ENCODE data around the gene NCOA5.
A peak's percentile ranks its signal among the peaks of the same experiment; 100 is the strongest.

Gene NCOA5

GRCh38 chr20:46037036-46037435 lies 52.7 kb downstream of the NCOA5 start:
- Histone ChIP-seq H3K79me2 (ENCODE audit: control insufficient read depth, insufficient read depth, low read length, unreplicated experiment) (no peaks in the 10 kb centered on the region), H3K27ac (ENCODE audit: low read depth, low read length) (no peak overlapping the region), H3K4me1 (ENCODE audit: control insufficient read depth, insufficient read depth, low read length, unreplicated experiment) (no peaks in the 10 kb centered on the region), H3K36me3 (ENCODE audit: insufficient read depth, low read length) (no peaks in the 10 kb centered on the region), H3K4me3 (ENCODE audit: low read depth, low read length) (no peak overlapping the region), H2AFZ (ENCODE audit: low read length, unreplicated experiment) (no peak overlapping the region), H3K27me3 (ENCODE audit: insufficient read depth, low read length) (peaks cover 87% of the 10 kb centered on the region)

GRCh38 chr20:46036370-46036769 lies 53.4 kb downstream of the NCOA5 start:
- peaks cover 87% of the 10 kb centered on the region for H3K27me3 ChIP-seq (ENCODE audit: insufficient read depth, low read length)
- no peak overlapping the region for H3K27ac ChIP-seq (ENCODE audit: low read depth, low read length)
- H3K4me1 ChIP-seq (ENCODE audit: control insufficient read depth, insufficient read depth, low read length, unreplicated experiment): no peaks in the 10 kb centered on the region
- H3K4me3 ChIP-seq (ENCODE audit: low read depth, low read length): no peak overlapping the region
- no peaks in the 10 kb centered on the region for H3K36me3 ChIP-seq (ENCODE audit: insufficient read depth, low read length)
- no peaks in the 10 kb centered on the region for H3K79me2 ChIP-seq (ENCODE audit: control insufficient read depth, insufficient read depth, low read length, unreplicated experiment)
- H2AFZ ChIP-seq (ENCODE audit: low read length, unreplicated experiment): no peak overlapping the region

- no peak overlapping the region for H3K27ac ChIP-seq (ENCODE audit: low read depth, low read length)
- H3K27me3 ChIP-seq (ENCODE audit: insufficient read depth, low read length): peaks cover 88% of the 10 kb centered on the region
- no peaks in the 10 kb centered on the region for H3K4me1 ChIP-seq (ENCODE audit: control insufficient read depth, insufficient read depth, low read length, unreplicated experiment)
- no peak overlapping the region for H2AFZ ChIP-seq (ENCODE audit: low read length, unreplicated experiment)
- H3K36me3 ChIP-seq (ENCODE audit: insufficient read depth, low read length): no peaks in the 10 kb centered on the region
- H3K4me3 ChIP-seq (ENCODE audit: low read depth, low read length): no peak overlapping the region
- no peaks in the 10 kb centered on the region for H3K79me2 ChIP-seq (ENCODE audit: control insufficient read depth, insufficient read depth, low read length, unreplicated experiment)
These were observed 54.0 kb downstream of the NCOA5 start for GRCh38 chr20:46035713-46036112.

- H3K27me3 ChIP-seq (ENCODE audit: insufficient read depth, low read length): peaks cover 88% of the 10 kb centered on the region
- H3K79me2 ChIP-seq (ENCODE audit: control insufficient read depth, insufficient read depth, low read length, unreplicated experiment): no peaks in the 10 kb centered on the region
- H3K4me3 ChIP-seq (ENCODE audit: low read depth, low read length): no peak overlapping the region
- no peaks in the 10 kb centered on the region for H3K36me3 ChIP-seq (ENCODE audit: insufficient read depth, low read length)
- H3K27ac ChIP-seq (ENCODE audit: low read depth, low read length): no peak overlapping the region
- no peaks in the 10 kb centered on the region for H3K4me1 ChIP-seq (ENCODE audit: control insufficient read depth, insufficient read depth, low read length, unreplicated experiment)
- H2AFZ ChIP-seq (ENCODE audit: low read length, unreplicated experiment): no peak overlapping the region
These were observed 54.5 kb downstream of the NCOA5 start for GRCh38 chr20:46035253-46035652.

- Histone ChIP-seq H2AFZ (ENCODE audit: low read length, unreplicated experiment) (no peak overlapping the region), H3K36me3 (ENCODE audit: insufficient read depth, low read length) (no peaks in the 10 kb centered on the region), H3K4me3 (ENCODE audit: low read depth, low read length) (no peak overlapping the region), H3K27ac (ENCODE audit: low read depth, low read length) (no peak overlapping the region), H3K27me3 (ENCODE audit: insufficient read depth, low read length) (peaks cover 96% of the 10 kb centered on the region), H3K79me2 (ENCODE audit: control insufficient read depth, insufficient read depth, low read length, unreplicated experiment) (no peaks in the 10 kb centered on the region), H3K4me1 (ENCODE audit: control insufficient read depth, insufficient read depth, low read length, unreplicated experiment) (no peaks in the 10 kb centered on the region)
These were observed 55.7 kb downstream of the NCOA5 start for GRCh38 chr20:46034039-46034438.

GRCh38 chr20:46031701-46032254 lies 58.0 kb downstream of the NCOA5 start:
- H3K4me1 ChIP-seq (ENCODE audit: control insufficient read depth, insufficient read depth, low read length, unreplicated experiment): no peaks in the 10 kb centered on the region
- H3K27me3 ChIP-seq (ENCODE audit: insufficient read depth, low read length): peaks cover 99% of the 10 kb centered on the region
- H3K4me3 ChIP-seq (ENCODE audit: low read depth, low read length): peak overlapping the region; percentile 53
- no peaks in the 10 kb centered on the region for H3K79me2 ChIP-seq (ENCODE audit: control insufficient read depth, insufficient read depth, low read length, unreplicated experiment)
- no peak overlapping the region for H3K27ac ChIP-seq (ENCODE audit: low read depth, low read length)
- H3K36me3 ChIP-seq (ENCODE audit: insufficient read depth, low read length): no peaks in the 10 kb centered on the region
- no peak overlapping the region for H2AFZ ChIP-seq (ENCODE audit: low read length, unreplicated experiment)

GRCh38 chr20:46031014-46031569 lies 58.7 kb downstream of the NCOA5 start:
- H3K27me3 ChIP-seq (ENCODE audit: insufficient read depth, low read length): peaks cover 99% of the 10 kb centered on the region
- H3K27ac ChIP-seq (ENCODE audit: low read depth, low read length): no peak overlapping the region
- H2AFZ ChIP-seq (ENCODE audit: low read length, unreplicated experiment): no peak overlapping the region
- no peaks in the 10 kb centered on the region for H3K4me1 ChIP-seq (ENCODE audit: control insufficient read depth, insufficient read depth, low read length, unreplicated experiment)
- no peaks in the 10 kb centered on the region for H3K36me3 ChIP-seq (ENCODE audit: insufficient read depth, low read length)
- H3K4me3 ChIP-seq (ENCODE audit: low read depth, low read length): peak overlapping the region; percentile 53; the same call in 1 of the 2 replicates
- no peaks in the 10 kb centered on the region for H3K79me2 ChIP-seq (ENCODE audit: control insufficient read depth, insufficient read depth, low read length, unreplicated experiment)

- peaks cover 99% of the 10 kb centered on the region for H3K27me3 ChIP-seq (ENCODE audit: insufficient read depth, low read length)
These were observed 59.3 kb downstream of the NCOA5 start for GRCh38 chr20:46030284-46031013.

GRCh38 chr20:46028772-46029371 lies 60.9 kb downstream of the NCOA5 start, which contains the start of gene SLC12A5:
SLC12A5 (plus strand) TSS chr20:46029215; CDS start chr20:46029345, 130 bp downstream.
- peaks cover 99% of the 10 kb centered on the region for H3K27me3 ChIP-seq (ENCODE audit: insufficient read depth, low read length)

More at GRCh38 chr20:46030284-46031013, 59.3 kb downstream of the NCOA5 start:
- H3K36me3 ChIP-seq (ENCODE audit: insufficient read depth, low read length): no peaks in the 10 kb centered on the region
- H3K79me2 ChIP-seq (ENCODE audit: control insufficient read depth, insufficient read depth, low read length, unreplicated experiment): no peaks in the 10 kb centered on the region
- H3K27ac ChIP-seq (ENCODE audit: low read depth, low read length): no peak overlapping the region
- H2AFZ ChIP-seq (ENCODE audit: low read length, unreplicated experiment): no peak overlapping the region
- H3K4me3 ChIP-seq (ENCODE audit: low read depth, low read length): no peak overlapping the region
- H3K4me1 ChIP-seq (ENCODE audit: control insufficient read depth, insufficient read depth, low read length, unreplicated experiment): no peaks in the 10 kb centered on the region

GRCh38 chr20:46028110-46028509 lies 61.7 kb downstream of the NCOA5 start:
- Histone ChIP-seq H3K27ac (ENCODE audit: low read depth, low read length) (no peak overlapping the region), H3K79me2 (ENCODE audit: control insufficient read depth, insufficient read depth, low read length, unreplicated experiment) (no peaks in the 10 kb centered on the region), H3K36me3 (ENCODE audit: insufficient read depth, low read length) (no peaks in the 10 kb centered on the region), H3K27me3 (ENCODE audit: insufficient read depth, low read length) (peaks cover 99% of the 10 kb centered on the region), H2AFZ (ENCODE audit: low read length, unreplicated experiment) (no peak overlapping the region), H3K4me1 (ENCODE audit: control insufficient read depth, insufficient read depth, low read length, unreplicated experiment) (no peaks in the 10 kb centered on the region), H3K4me3 (ENCODE audit: low read depth, low read length) (no peak overlapping the region)

More at GRCh38 chr20:46028772-46029371, 60.9 kb downstream of the NCOA5 start, which contains the start of gene SLC12A5:
- no peaks in the 10 kb centered on the region for H3K79me2 ChIP-seq (ENCODE audit: control insufficient read depth, insufficient read depth, low read length, unreplicated experiment)
- H3K4me1 ChIP-seq (ENCODE audit: control insufficient read depth, insufficient read depth, low read length, unreplicated experiment): no peaks in the 10 kb centered on the region
- no peak within 1 kb of the TSS for H3K27ac ChIP-seq (ENCODE audit: low read depth, low read length)
- no peaks in the 10 kb centered on the region for H3K36me3 ChIP-seq (ENCODE audit: insufficient read depth, low read length)
- H2AFZ ChIP-seq (ENCODE audit: low read length, unreplicated experiment): no peak within 1 kb of the TSS
- no peak within 1 kb of the TSS for H3K4me3 ChIP-seq (ENCODE audit: low read depth, low read length)
